Measurements from ENCODE around the gene SKOR1. TPM values are rescaled to one million over a fixed set of nuclear protein-coding genes. Genes with fewer than 3 reads are reported as not detected.

SKOR1 gene
- total RNA-seq, 1 donor = 0.36 TPM

DNA sequence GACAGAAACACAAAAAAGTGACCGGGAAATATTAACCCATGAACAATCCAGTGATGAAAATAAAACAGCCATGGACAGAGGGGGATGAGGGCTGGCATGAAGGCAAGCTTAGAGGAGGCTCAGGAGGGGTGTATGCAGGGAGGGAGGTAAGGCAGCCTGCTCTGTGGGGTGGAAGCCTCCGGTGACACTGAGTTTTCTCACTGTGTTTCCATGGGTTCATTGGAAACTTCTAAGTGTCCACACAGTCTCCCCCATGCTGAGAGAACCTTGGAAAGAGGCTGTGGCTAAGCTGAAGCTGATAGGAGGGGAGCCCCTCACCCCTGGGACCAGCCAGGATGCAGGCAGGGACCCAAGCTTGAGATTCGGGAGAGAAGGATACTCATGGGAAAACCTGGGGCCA lies 6.8 kb upstream of the SKOR1 start:
- Histone ChIP-seq H3K9me3 (ENCODE audit: low read depth, low read length) (no peaks in the 10 kb centered on the region), H3K36me3 (ENCODE audit: insufficient read depth, low read length) (no peaks in the 10 kb centered on the region), H3K4me1 (ENCODE audit: insufficient read depth, low read length) (no peaks in the 10 kb centered on the region), H3K27me3 (ENCODE audit: insufficient read depth, low read length) (peaks cover 66% of the 10 kb centered on the region), H3K4me2 (ENCODE audit: insufficient read depth, low read length) (no peak overlapping the region), H2AFZ (ENCODE audit: low read length) (no peak overlapping the region), H4K20me1 (ENCODE audit: insufficient read depth, low read length) (peaks cover 17% of the 10 kb centered on the region), H3K27ac (ENCODE audit: low read depth, low read length) (no peak overlapping the region), H3K4me3 (ENCODE audit: insufficient read depth, low read length) (no peak overlapping the region), H3K79me2 (ENCODE audit: insufficient read depth, low read length) (no peaks in the 10 kb centered on the region)
- TF ChIP-seq, protein P1, sequence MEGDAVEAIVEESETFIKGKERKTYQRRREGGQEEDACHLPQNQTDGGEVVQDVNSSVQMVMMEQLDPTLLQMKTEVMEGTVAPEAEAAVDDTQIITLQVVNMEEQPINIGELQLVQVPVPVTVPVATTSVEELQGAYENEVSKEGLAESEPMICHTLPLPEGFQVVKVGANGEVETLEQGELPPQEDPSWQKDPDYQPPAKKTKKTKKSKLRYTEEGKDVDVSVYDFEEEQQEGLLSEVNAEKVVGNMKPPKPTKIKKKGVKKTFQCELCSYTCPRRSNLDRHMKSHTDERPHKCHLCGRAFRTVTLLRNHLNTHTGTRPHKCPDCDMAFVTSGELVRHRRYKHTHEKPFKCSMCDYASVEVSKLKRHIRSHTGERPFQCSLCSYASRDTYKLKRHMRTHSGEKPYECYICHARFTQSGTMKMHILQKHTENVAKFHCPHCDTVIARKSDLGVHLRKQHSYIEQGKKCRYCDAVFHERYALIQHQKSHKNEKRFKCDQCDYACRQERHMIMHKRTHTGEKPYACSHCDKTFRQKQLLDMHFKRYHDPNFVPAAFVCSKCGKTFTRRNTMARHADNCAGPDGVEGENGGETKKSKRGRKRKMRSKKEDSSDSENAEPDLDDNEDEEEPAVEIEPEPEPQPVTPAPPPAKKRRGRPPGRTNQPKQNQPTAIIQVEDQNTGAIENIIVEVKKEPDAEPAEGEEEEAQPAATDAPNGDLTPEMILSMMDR (IDR thresholded peaks at IDR 0.05; ENCODE audit: extremely low read depth, low read depth, low read length) = no peak
- DNase-seq (ENCODE audit: insufficient read length, low spot score, missing footprints) = no peak

DNA sequence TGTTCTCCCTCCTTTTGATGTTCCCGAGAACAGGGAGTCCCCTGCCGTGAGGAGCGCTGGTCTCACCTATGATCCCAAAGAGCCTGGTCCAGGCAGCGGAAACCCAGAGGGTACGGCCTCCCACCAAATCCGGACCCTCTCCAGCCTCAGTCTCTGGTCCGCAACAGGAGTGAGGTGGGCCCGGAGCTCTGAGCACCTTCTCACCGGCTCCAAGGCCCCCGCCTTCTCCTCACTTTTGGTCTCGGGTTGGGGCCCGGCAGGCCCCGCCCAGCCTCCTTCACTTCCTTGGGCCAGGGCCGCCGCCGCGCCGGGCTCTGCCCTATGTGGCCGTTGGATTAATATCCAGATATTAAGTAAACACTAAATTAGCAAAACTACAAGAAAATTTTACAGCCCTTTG lies 5.7 kb upstream of the SKOR1 start:
- TF ChIP-seq, protein P1 (IDR thresholded peaks at IDR 0.05; ENCODE audit: extremely low read depth, low read depth, low read length) = no peak
- H3K4me2 ChIP-seq (ENCODE audit: insufficient read depth, low read length) = no peak overlapping the region
- H3K4me1 ChIP-seq (ENCODE audit: insufficient read depth, low read length) = no peaks in the 10 kb centered on the region
- no peaks in the 10 kb centered on the region for H3K36me3 ChIP-seq (ENCODE audit: insufficient read depth, low read length)
- no peaks in the 10 kb centered on the region for H3K9me3 ChIP-seq (ENCODE audit: low read depth, low read length)
- peaks cover 78% of the 10 kb centered on the region for H3K27me3 ChIP-seq (ENCODE audit: insufficient read depth, low read length)
- H4K20me1 ChIP-seq (ENCODE audit: insufficient read depth, low read length) = peaks cover 20% of the 10 kb centered on the region
- no peak overlapping the region for H3K27ac ChIP-seq (ENCODE audit: low read depth, low read length)
- no peak overlapping the region for H2AFZ ChIP-seq (ENCODE audit: low read length)
- no peak for DNase-seq (ENCODE audit: insufficient read length, low spot score, missing footprints)
- no peaks in the 10 kb centered on the region for H3K79me2 ChIP-seq (ENCODE audit: insufficient read depth, low read length)
- H3K4me3 ChIP-seq (ENCODE audit: insufficient read depth, low read length) = no peak overlapping the region

DNA sequence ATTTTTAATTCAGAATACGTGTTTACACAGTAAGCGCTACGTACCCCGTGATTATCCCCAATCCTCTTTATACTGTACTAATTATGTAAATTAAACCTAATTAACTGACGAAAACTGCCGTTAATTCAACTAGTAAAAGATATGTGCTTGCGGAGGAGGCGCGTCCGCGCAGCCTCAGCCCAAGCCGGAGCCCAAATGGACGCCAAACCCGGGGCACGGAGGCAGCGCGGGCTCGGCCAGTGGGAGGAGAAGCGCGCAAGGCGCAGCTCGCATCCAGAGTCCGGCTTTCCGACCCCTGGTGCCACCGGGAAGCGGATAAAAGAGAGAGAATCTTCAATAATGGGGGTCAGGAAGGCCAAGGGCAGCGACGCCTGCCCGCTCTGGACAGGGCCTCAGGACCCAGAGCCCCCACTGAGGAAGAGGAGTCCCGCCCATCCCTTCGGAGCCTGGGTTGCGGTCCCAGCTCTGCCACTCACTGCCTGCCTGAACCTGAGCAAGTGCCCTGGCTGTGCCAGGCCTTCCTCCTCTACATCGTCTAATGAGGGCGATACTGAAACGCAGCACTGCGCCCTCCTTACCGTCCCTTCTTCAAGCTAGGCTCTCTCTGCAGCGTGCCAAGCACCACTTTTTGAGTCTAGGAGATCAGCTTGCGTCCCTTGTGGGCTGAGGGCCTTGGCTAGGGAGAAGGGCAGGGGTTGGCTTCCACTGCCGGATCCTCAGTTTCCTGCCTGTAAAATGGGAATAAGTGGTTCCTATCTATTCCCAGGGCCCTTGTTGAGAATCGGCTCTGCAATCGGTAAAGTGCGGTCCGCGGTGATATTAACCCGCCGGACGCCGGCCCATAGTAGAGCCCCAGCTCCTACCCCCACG lies 5.0 kb upstream of the SKOR1 start:
- no peak for DNase-seq (ENCODE audit: insufficient read length, low spot score, missing footprints)
- H3K27me3 ChIP-seq (ENCODE audit: insufficient read depth, low read length) = peaks cover 82% of the 10 kb centered on the region
- H3K79me2 ChIP-seq (ENCODE audit: insufficient read depth, low read length) = no peaks in the 10 kb centered on the region
- H3K27ac ChIP-seq (ENCODE audit: low read depth, low read length) = no peak overlapping the region
- H3K4me2 ChIP-seq (ENCODE audit: insufficient read depth, low read length) = no peak overlapping the region
- H3K4me1 ChIP-seq (ENCODE audit: insufficient read depth, low read length) = no peaks in the 10 kb centered on the region
- H3K9me3 ChIP-seq (ENCODE audit: low read depth, low read length) = no peaks in the 10 kb centered on the region
- no peaks in the 10 kb centered on the region for H3K36me3 ChIP-seq (ENCODE audit: insufficient read depth, low read length)
- TF ChIP-seq, protein P1 (IDR thresholded peaks at IDR 0.05; ENCODE audit: extremely low read depth, low read depth, low read length) = no peak
- H2AFZ ChIP-seq (ENCODE audit: low read length) = no peak overlapping the region
- H4K20me1 ChIP-seq (ENCODE audit: insufficient read depth, low read length) = peaks cover 23% of the 10 kb centered on the region
- no peak overlapping the region for H3K4me3 ChIP-seq (ENCODE audit: insufficient read depth, low read length)

DNA sequence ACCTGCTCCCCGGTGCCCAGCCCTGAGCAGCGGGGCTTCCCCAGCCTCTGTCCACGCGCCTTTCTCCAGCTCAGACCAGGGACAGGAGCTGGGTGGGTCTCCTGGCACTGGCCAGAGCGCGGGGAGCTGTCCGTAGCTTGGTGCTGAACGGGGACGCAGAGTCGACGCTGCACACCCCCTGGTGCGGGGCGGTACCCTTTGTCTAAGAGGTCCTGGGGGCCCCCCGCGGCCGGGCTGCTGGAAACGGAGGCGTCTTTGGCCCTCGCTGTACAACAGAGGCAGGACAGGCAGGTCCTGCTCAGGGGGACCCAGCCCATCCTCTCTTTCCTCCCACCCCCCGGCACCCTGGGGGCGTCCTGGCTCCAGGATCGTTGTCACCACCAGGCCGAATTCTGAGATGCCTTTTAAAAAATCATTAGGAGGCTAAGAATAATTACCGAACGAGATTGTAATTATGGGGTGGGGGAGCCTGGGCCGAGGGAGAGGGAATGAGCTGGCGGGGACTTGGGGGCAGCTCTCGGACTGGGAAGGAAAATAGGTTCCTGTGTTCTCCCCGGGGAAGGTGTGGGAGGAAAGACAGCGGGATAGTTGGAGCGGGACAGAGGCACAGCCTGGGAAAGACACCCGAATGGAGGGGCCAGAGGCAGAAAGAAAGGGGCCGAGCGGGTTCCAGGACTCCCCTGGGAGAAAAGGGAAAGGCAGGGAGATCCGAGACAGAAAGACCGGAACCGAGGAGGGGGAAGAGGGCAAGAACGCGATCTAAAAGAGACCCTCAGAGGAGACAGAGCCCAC lies 4.1 kb upstream of the SKOR1 start:
- Histone ChIP-seq H3K36me3 (ENCODE audit: insufficient read depth, low read length) (no peaks in the 10 kb centered on the region), H4K20me1 (ENCODE audit: insufficient read depth, low read length) (peaks cover 24% of the 10 kb centered on the region), H3K79me2 (ENCODE audit: insufficient read depth, low read length) (no peaks in the 10 kb centered on the region), H3K4me1 (ENCODE audit: insufficient read depth, low read length) (peaks cover 5% of the 10 kb centered on the region), H3K27me3 (ENCODE audit: insufficient read depth, low read length) (peaks cover 90% of the 10 kb centered on the region), H3K4me2 (ENCODE audit: insufficient read depth, low read length) (no peak overlapping the region), H3K27ac (ENCODE audit: low read depth, low read length) (no peak overlapping the region), H3K4me3 (ENCODE audit: insufficient read depth, low read length) (no peak overlapping the region), H2AFZ (ENCODE audit: low read length) (no peak overlapping the region), H3K9me3 (ENCODE audit: low read depth, low read length) (no peaks in the 10 kb centered on the region)
- TF ChIP-seq, protein P1 (IDR thresholded peaks at IDR 0.05; ENCODE audit: extremely low read depth, low read depth, low read length) = no peak
- DNase-seq (ENCODE audit: insufficient read length, low spot score, missing footprints) = peak; percentile 99
